Measurements from ENCODE around the gene CCT6A. TPM values are rescaled to one million over a fixed set of nuclear protein-coding genes. Genes with fewer than 3 reads are reported as not detected.
"Not testable (repeated sequence)": the region's sequence is repeated elsewhere in the genome, so short reads cannot be mapped to it uniquely, and the experiment has no call there.

Gene CCT6A
- total RNA-seq, 5 donors from 2014 or later (not counting 1 experiment from before 2014, with no cell fraction given), result 44.6 to 74.7 (median 70.3) TPM

DNA sequence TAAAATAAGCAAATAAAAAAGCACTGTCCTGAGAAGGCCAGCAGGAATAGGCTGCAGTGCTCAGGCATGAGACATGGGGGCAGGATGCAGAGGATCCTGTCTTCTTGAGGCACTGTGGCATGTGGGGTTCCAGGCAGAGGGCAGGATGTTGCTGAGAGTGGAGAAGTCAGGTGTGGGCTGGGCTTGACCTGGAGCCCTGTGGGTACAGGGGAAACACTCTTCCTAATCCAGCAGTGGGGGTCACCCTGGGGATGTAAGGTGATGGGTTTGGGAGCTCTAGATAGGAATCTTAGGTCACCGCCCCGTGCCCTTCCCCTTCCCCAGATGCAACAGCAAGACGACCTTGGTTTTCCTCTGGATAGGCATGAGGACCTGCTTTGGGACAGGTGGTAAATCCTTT, 26.1 kb downstream of the CCT6A start:
- Histone ChIP-seq H3K36me3 (ENCODE audit: control insufficient read depth in 2 of 2, extremely low read depth in 1 of 2, insufficient read depth in 1 of 2, low read length in 1 of 2) (peaks cover 22 to 46% of the 10 kb centered on the region in 2 donors), H3K27me3 (replicated peaks in 1 of 2; ENCODE audit: control insufficient read depth in 2 of 2, extremely low read depth in 1 of 2, insufficient read depth in 2 of 2, low read length in 1 of 2) (no peaks in the 10 kb centered on the region), H3K4me3 (ENCODE audit: control insufficient read depth in 1 of 2, extremely low read depth in 1 of 2, low read length in 1 of 2) (no peak overlapping the region), H3K27ac (ENCODE audit: low read length) (no peak overlapping the region), H3K4me1 (ENCODE audit: control insufficient read depth in 1 of 2, extremely low read depth in 1 of 2, insufficient read depth in 2 of 2, low read length in 2 of 2) (peaks cover 0 to 8% of the 10 kb centered on the region in 2 experiments), H3K9me3 (no peaks in the 10 kb centered on the region)
- Mint-ChIP-seq H3K27ac (peak overlapping the region in 1 of 2 donors; percentile 4), H3K36me3 (peaks cover 21% of the 10 kb centered on the region), H3K4me1 (peaks cover 5 to 7% (median 6%) of the 10 kb centered on the region in 3 donors), H3K9me3 (no peaks in the 10 kb centered on the region), H3K4me3 (no peak overlapping the region), H3K27me3 (no peaks in the 10 kb centered on the region)
- POLR2A ChIA-PET, result no interaction called here
- ATAC-seq (replicated peaks in 1 of 4), result no peak
- WGBS (ENCODE audit: insufficient coverage), result no CpG with 5 or more reads among the region's 3 CpGs
- DNase-seq, result no peak
- CTCF ChIA-PET, result interaction anchor here (0.6 to 1.1 kb wide), 2 partner anchors 49 to 72 kb away, joined by 3 read pairs; no protein-coding TSS in a partner anchor

DNA sequence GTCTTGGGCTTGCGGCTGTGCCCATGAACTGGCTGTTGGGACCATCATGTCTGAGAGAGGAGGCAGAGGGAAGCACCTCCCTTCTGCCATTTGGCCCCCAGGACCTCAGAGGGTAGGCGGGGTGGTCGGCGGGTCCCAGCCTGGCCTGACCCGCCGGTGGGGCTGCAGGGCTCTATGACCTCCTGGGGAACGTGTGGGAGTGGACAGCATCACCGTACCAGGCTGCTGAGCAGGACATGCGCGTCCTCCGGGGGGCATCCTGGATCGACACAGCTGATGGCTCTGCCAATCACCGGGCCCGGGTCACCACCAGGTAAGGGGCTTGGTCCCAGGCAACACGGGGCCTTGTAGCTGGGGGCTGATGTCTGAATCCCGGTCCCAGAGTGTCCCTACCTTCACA, 26.6 kb downstream of the CCT6A start:
- POLR2A ChIA-PET, result interaction anchor here (0.6 to 0.7 kb wide), 2 partner anchors 20 to 64 kb away, joined by 3 read pairs; no protein-coding TSS in a partner anchor
- peaks cover 25 to 41% of the 10 kb centered on the region in 2 donors for H3K36me3 ChIP-seq (ENCODE audit: control insufficient read depth in 2 of 2, extremely low read depth in 1 of 2, insufficient read depth in 1 of 2, low read length in 1 of 2)
- ATAC-seq (replicated peaks in 1 of 4), result no peak
- no peaks in the 10 kb centered on the region for H3K9me3 ChIP-seq
- Mint-ChIP-seq H3K4me3 (no peak overlapping the region), H3K9me3 (no peaks in the 10 kb centered on the region), H3K27ac (no peak overlapping the region), H3K4me1 (peaks cover 5 to 7% (median 6%) of the 10 kb centered on the region in 3 donors), H3K36me3 (peaks cover 17% of the 10 kb centered on the region), H3K27me3 (no peaks in the 10 kb centered on the region)
- WGBS (ENCODE audit: insufficient coverage), result 97% methylated on average over 9 of the region's 16 CpGs
- peaks cover 0 to 8% of the 10 kb centered on the region in 2 experiments for H3K4me1 ChIP-seq (ENCODE audit: control insufficient read depth in 1 of 2, extremely low read depth in 1 of 2, insufficient read depth in 2 of 2, low read length in 2 of 2)
- no peak for DNase-seq
- no peak overlapping the region for H3K27ac ChIP-seq (ENCODE audit: low read length)
- H3K4me3 ChIP-seq (ENCODE audit: control insufficient read depth in 1 of 2, extremely low read depth in 1 of 2, low read length in 1 of 2), result no peak overlapping the region
- CTCF ChIA-PET, result interaction anchor here in 1 of 2 donors (0.6 kb wide), 1 partner anchor 49 kb away, joined by 3 read pairs; no protein-coding TSS in a partner anchor
- no peaks in the 10 kb centered on the region for H3K27me3 ChIP-seq (replicated peaks in 1 of 2; ENCODE audit: control insufficient read depth in 2 of 2, extremely low read depth in 1 of 2, insufficient read depth in 2 of 2, low read length in 1 of 2)

- ATAC-seq (replicated peaks in 1 of 4), result no peak
- H3K9me3 ChIP-seq, result no peaks in the 10 kb centered on the region
- H3K36me3 ChIP-seq (ENCODE audit: control insufficient read depth in 2 of 2, extremely low read depth in 1 of 2, insufficient read depth in 1 of 2, low read length in 1 of 2), result peaks cover 28 to 37% of the 10 kb centered on the region in 2 donors
- Mint-ChIP-seq H3K27me3 (no peaks in the 10 kb centered on the region), H3K27ac (peak overlapping the region in 1 of 2 donors; percentile 22), H3K4me3 (no peak overlapping the region), H3K9me3 (no peaks in the 10 kb centered on the region), H3K36me3 (peaks cover 14% of the 10 kb centered on the region), H3K4me1 (no peaks in the 10 kb centered on the region)
- ChIA-PET CTCF (no interaction called here), POLR2A (interaction anchor here in 1 of 2 donors (0.6 kb wide), 1 partner anchor 51 kb away, joined by 9 read pairs; no protein-coding TSS in a partner anchor)
- DNase-seq, result no peak
- WGBS (ENCODE audit: insufficient coverage), result 93% methylated on average over 8 of the region's 12 CpGs
- H3K27me3 ChIP-seq (replicated peaks in 1 of 2; ENCODE audit: control insufficient read depth in 2 of 2, extremely low read depth in 1 of 2, insufficient read depth in 2 of 2, low read length in 1 of 2), result no peaks in the 10 kb centered on the region
- H3K4me1 ChIP-seq (ENCODE audit: control insufficient read depth in 1 of 2, extremely low read depth in 1 of 2, insufficient read depth in 2 of 2, low read length in 2 of 2), result peaks cover 0 to under 1% of the 10 kb centered on the region in 2 experiments
- no peak overlapping the region for H3K27ac ChIP-seq (ENCODE audit: low read length)
- H3K4me3 ChIP-seq (ENCODE audit: control insufficient read depth in 1 of 2, extremely low read depth in 1 of 2, low read length in 1 of 2), result no peak overlapping the region
These were observed 28.1 kb downstream of the CCT6A start for GRCh38 chr7:56079450-56080185.

GRCh38 chr7:56080726-56081435, 29.3 kb downstream of the CCT6A start:
- ATAC-seq (replicated peaks in 1 of 4); H3K27ac Mint-ChIP-seq; H3K27me3 ChIP-seq (replicated peaks in 1 of 2; ENCODE audit: control insufficient read depth in 2 of 2, extremely low read depth in 1 of 2, insufficient read depth in 2 of 2, low read length in 1 of 2); H3K27ac ChIP-seq (ENCODE audit: low read length); H3K9me3 ChIP-seq; DNase-seq; H3K27me3 Mint-ChIP-seq; POLR2A ChIA-PET; H3K4me1 ChIP-seq (ENCODE audit: control insufficient read depth in 1 of 2, extremely low read depth in 1 of 2, insufficient read depth in 2 of 2, low read length in 2 of 2); H3K4me3 Mint-ChIP-seq; H3K4me3 ChIP-seq (ENCODE audit: control insufficient read depth in 1 of 2, extremely low read depth in 1 of 2, low read length in 1 of 2); H3K9me3 Mint-ChIP-seq; H3K4me1 Mint-ChIP-seq: not testable (repeated sequence)
- WGBS (ENCODE audit: insufficient coverage), result 96% methylated on average over 27 of the region's 28 CpGs
- CTCF ChIA-PET, result interaction anchor here (0.6 kb wide), 2 partner anchors 16 to 133 kb away, joined by 3 to 4 read pairs; no protein-coding TSS in a partner anchor
- peaks cover 28 to 37% of the 10 kb centered on the region in 2 donors for H3K36me3 ChIP-seq (ENCODE audit: control insufficient read depth in 2 of 2, extremely low read depth in 1 of 2, insufficient read depth in 1 of 2, low read length in 1 of 2)
- peaks cover 14% of the 10 kb centered on the region for H3K36me3 Mint-ChIP-seq

- ATAC-seq (replicated peaks in 1 of 4) (no peak), DNase-seq (no peak)
- CTCF ChIA-PET, result interaction anchor here in 1 of 2 donors (0.6 kb wide), 1 partner anchor 134 kb away, joined by 3 read pairs; no protein-coding TSS in a partner anchor
- no peak overlapping the region for H3K27ac Mint-ChIP-seq
- Histone ChIP-seq H3K4me1 (ENCODE audit: control insufficient read depth in 1 of 2, extremely low read depth in 1 of 2, insufficient read depth in 2 of 2, low read length in 2 of 2) (no peaks in the 10 kb centered on the region), H3K9me3 (no peaks in the 10 kb centered on the region), H3K27ac (ENCODE audit: low read length) (no peak overlapping the region), H3K27me3 (replicated peaks in 1 of 2; ENCODE audit: control insufficient read depth in 2 of 2, extremely low read depth in 1 of 2, insufficient read depth in 2 of 2, low read length in 1 of 2) (no peaks in the 10 kb centered on the region), H3K36me3 (ENCODE audit: control insufficient read depth in 2 of 2, extremely low read depth in 1 of 2, insufficient read depth in 1 of 2, low read length in 1 of 2) (peaks cover 22 to 33% of the 10 kb centered on the region in 2 donors), H3K4me3 (ENCODE audit: control insufficient read depth in 1 of 2, extremely low read depth in 1 of 2, low read length in 1 of 2) (no peak overlapping the region)
- no peaks in the 10 kb centered on the region for H3K27me3 Mint-ChIP-seq
- no peaks in the 10 kb centered on the region for H3K9me3 Mint-ChIP-seq
- no peaks in the 10 kb centered on the region for H3K4me1 Mint-ChIP-seq
- POLR2A ChIA-PET, result no interaction called here
- WGBS (ENCODE audit: insufficient coverage), result 98% methylated on average over 23 of the region's 29 CpGs
- H3K4me3 Mint-ChIP-seq, result no peak overlapping the region
- peaks cover 12% of the 10 kb centered on the region for H3K36me3 Mint-ChIP-seq
These were observed 30.2 kb downstream of the CCT6A start for GRCh38 chr7:56081626-56082340.
